GM19099 (cell line): ENCODE data around the gene TST.

Experiments used
- POLR2A ChIP-seq: IDR thresholded peaks from 3 replicates; pipeline ENCODE4 v1.6.1; 2011; ENCODE audit warnings: low read depth; ENCODE audit not compliant: insufficient read length; ENCODE audit errors: extremely low read depth

TST gene

GRCh38 chr22:36999463-36999862 lies 19.8 kb downstream of the TST start:
- TF ChIP-seq POLR2A = no peak

- TF ChIP-seq POLR2A = no peak
Measured at GRCh38 chr22:36998620-36999351, 20.5 kb downstream of the TST start.

GRCh38 chr22:36997746-36998145 lies 21.5 kb downstream of the TST start:
- TF ChIP-seq POLR2A = no peak

GRCh38 chr22:36991206-36991605 lies 28.0 kb downstream of the TST start:
- TF ChIP-seq POLR2A = no peak

GRCh38 chr22:36990457-36990856 lies 28.8 kb downstream of the TST start:
- TF ChIP-seq POLR2A = no peak

- TF ChIP-seq POLR2A = no peak
Measured at GRCh38 chr22:36988075-36988832, 31.0 kb downstream of the TST start.

- no peak for TF ChIP-seq POLR2A
Measured at GRCh38 chr22:36986242-36986821, 32.9 kb downstream of the TST start.

GRCh38 chr22:36985211-36985889 lies 33.9 kb downstream of the TST start:
- no peak for TF ChIP-seq POLR2A

GRCh38 chr22:36982136-36982535 lies 37.1 kb downstream of the TST start:
- TF ChIP-seq POLR2A = no peak

GRCh38 chr22:36981247-36981775 lies 37.9 kb downstream of the TST start:
- TF ChIP-seq POLR2A = no peak

GRCh38 chr22:36979016-36979910 lies 40.0 kb downstream of the TST start:
- no peak for TF ChIP-seq POLR2A

- no peak for TF ChIP-seq POLR2A
Measured at GRCh38 chr22:36977947-36978660, 41.1 kb downstream of the TST start.

- peak; percentile 19 for TF ChIP-seq POLR2A
Measured at GRCh38 chr22:36977401-36977861, 41.8 kb downstream of the TST start.

- TF ChIP-seq POLR2A = no peak
Measured at GRCh38 chr22:36976606-36977005, 42.6 kb downstream of the TST start.
